ENCODE results near the gene OVOL1.
"Not testable (repeated sequence)": the region's sequence is repeated elsewhere in the genome, so short reads cannot be mapped to it uniquely, and the experiment has no call there.

The OVOL1 gene

DNA sequence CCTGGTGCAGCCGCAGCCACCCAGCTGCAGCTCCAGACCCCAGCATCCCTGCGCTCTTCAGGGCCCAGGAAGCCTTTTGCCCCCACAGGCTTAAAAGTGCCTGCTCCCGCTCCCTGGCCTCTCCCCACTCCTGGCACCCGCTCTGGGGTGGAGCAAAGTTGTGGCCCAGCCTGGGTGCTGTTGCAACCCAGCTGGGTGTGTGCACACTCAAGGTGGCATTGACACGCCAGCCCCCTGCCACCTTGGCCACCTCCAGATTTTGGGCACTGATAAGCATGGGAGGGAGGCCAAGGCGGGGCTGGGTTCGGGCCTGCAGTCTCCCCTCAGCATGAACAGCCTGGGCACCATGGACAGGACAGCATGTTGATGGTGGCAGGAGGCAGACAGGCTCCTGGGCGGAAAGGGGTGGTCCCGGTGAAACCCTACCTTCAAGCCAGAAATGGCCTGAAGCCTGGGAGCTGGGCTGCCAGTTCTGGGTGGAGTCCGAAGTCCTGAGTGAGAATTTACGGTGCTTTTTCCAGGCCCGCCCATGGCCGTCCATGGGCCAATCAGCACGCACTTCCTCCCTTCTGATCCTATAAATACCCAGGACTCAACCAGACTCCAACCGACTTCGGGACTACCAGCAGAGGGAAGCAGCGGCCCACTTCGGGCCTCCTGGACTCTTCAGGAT, 42.7 kb upstream of the OVOL1 start:
- Histone ChIP-seq H3K27ac (no peak overlapping the region), H3K36me3 (replicated peaks) (no peaks in the 10 kb centered on the region), H3K4me3 (ENCODE audit: low read depth, low read length) (no peak overlapping the region), H3K27me3 (replicated peaks) (peaks cover 2% of the 10 kb centered on the region)
- TF ChIP-seq, protein P1, sequence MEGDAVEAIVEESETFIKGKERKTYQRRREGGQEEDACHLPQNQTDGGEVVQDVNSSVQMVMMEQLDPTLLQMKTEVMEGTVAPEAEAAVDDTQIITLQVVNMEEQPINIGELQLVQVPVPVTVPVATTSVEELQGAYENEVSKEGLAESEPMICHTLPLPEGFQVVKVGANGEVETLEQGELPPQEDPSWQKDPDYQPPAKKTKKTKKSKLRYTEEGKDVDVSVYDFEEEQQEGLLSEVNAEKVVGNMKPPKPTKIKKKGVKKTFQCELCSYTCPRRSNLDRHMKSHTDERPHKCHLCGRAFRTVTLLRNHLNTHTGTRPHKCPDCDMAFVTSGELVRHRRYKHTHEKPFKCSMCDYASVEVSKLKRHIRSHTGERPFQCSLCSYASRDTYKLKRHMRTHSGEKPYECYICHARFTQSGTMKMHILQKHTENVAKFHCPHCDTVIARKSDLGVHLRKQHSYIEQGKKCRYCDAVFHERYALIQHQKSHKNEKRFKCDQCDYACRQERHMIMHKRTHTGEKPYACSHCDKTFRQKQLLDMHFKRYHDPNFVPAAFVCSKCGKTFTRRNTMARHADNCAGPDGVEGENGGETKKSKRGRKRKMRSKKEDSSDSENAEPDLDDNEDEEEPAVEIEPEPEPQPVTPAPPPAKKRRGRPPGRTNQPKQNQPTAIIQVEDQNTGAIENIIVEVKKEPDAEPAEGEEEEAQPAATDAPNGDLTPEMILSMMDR (IDR thresholded peaks at IDR 0.05; ENCODE audit: low read depth, low read length, missing control alignments): peak; percentile 49
- DNase-seq: no peak
- in situ Hi-C loops (cut with HindIII; ENCODE audit: low pct_ligation_motif_present, low sequenced_read_pairs): no loop called here

DNA sequence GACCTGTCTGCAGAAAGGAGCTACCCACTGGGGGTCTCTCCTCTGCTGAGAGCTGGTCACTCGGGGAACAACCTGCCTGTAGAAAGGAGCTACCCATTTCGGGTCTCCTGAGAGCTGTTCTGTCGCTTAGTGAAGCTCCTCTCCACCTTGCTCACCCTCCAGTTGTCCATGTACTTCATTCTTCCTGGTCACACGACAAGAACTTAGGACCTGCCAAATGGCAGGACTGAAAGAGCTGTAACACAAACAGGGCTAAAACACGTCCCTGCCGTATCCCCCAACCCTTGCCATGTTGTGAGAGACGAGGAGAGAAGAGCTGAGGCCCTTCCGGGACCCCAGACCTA, 42.2 kb upstream of the OVOL1 start:
- TF ChIP-seq, protein P1 (IDR thresholded peaks at IDR 0.05; ENCODE audit: low read depth, low read length, missing control alignments): no peak
- no peak overlapping the region for H3K4me3 ChIP-seq (ENCODE audit: low read depth, low read length)
- peaks cover 3% of the 10 kb centered on the region for H3K27me3 ChIP-seq (replicated peaks)
- no peaks in the 10 kb centered on the region for H3K36me3 ChIP-seq (replicated peaks)
- in situ Hi-C loops (cut with HindIII; ENCODE audit: low pct_ligation_motif_present, low sequenced_read_pairs): no loop called here
- no peak for DNase-seq
- H3K27ac ChIP-seq: no peak overlapping the region

DNA sequence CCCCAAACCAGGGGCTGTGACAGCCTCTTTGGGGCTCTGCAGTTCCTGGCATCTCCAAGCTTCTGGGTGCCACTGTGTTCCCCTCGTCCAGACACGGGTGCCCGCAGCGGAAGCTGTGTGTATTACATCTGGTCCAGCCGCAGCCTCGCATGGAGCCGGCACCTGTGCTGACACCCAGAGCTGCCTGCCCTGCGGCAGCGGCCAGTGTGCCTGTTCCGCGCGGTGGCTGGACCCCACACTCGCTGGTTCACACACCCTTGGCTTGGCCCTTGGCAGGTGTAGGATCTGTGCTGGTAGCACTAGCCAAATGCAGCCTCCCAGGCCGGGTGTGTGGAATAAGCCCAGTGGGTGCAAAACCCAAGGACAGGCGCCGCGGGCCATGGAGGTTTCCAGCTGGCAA, 41.8 kb upstream of the OVOL1 start:
- TF ChIP-seq, protein P1 (IDR thresholded peaks at IDR 0.05; ENCODE audit: low read depth, low read length, missing control alignments): no peak
- no peak for DNase-seq
- in situ Hi-C loops (cut with HindIII; ENCODE audit: low pct_ligation_motif_present, low sequenced_read_pairs): no loop called here

DNA sequence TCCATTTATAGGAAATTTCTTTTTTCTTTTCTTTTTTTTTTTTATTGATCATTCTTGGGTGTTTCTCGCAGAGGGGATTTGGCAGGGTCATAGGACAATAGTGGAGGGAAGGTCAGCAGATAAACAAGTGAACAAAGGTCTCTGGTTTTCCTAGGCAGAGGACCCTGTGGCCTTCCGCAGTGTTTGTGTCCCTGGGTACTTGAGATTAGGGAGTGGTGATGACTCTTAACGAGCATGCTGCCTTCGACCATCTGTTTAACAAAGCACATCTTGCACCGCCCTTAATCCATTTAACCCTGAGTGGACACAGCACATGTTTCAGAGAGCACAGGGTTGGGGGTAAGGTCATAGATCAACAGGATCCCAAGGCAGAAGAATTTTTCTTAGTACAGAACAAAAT, 24.7 kb upstream of the OVOL1 start:
- DNase-seq; in situ Hi-C loops (cut with HindIII; ENCODE audit: low pct_ligation_motif_present, low sequenced_read_pairs); H3K27ac ChIP-seq; H3K36me3 ChIP-seq (replicated peaks); H3K27me3 ChIP-seq (replicated peaks); H3K4me3 ChIP-seq (ENCODE audit: low read depth, low read length): not testable (repeated sequence)

More for the DNA sequence above, 41.8 kb upstream of the OVOL1 start:
- no peaks in the 10 kb centered on the region for H3K36me3 ChIP-seq (replicated peaks)
- peaks cover 3% of the 10 kb centered on the region for H3K27me3 ChIP-seq (replicated peaks)
- H3K27ac ChIP-seq: no peak overlapping the region
- no peak overlapping the region for H3K4me3 ChIP-seq (ENCODE audit: low read depth, low read length)

DNA sequence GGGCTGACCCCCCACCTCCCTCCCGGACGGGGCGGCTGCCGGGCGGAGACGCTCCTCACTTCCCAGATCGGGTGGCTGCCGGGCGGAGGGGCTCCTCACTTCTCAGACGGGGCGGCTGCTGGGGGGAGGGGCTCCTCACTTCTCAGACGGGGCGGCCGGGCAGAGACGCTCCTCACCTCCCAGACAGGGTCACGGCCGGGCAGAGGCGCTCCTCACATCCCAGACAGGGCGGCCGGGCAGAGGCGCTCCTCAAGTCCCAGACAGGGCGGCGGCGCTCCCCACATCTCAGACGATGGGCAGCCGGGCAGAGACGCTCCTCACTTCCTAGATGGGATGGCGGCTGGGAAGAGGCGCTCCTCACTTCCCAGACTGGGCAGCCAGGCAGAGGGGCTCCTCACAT, 24.0 kb upstream of the OVOL1 start:
- DNase-seq; H3K27ac ChIP-seq; in situ Hi-C loops (cut with HindIII; ENCODE audit: low pct_ligation_motif_present, low sequenced_read_pairs); H3K27me3 ChIP-seq (replicated peaks); H3K4me3 ChIP-seq (ENCODE audit: low read depth, low read length); H3K36me3 ChIP-seq (replicated peaks): not testable (repeated sequence)

DNA sequence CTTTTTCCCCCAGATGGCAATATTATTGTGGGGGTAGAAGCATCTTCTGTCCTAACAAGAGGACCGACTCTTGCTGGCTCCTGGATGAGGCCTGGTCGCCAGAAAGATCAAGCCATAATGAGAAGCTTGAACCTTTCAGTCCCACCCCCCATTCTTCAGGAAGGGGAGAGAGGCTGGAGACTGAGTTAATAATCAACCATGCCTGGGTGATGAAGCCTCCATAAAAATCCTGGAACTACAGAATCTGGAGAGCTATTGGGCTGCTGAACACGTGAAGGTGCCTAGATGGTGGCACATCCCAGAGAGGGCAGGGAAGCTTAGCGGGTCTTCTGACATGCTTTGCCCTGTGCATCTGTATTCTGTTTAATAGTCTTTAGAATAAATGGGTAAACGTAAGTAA, 22.4 kb upstream of the OVOL1 start:
- H3K36me3 ChIP-seq (replicated peaks): no peaks in the 10 kb centered on the region

More for the DNA sequence above, 22.4 kb upstream of the OVOL1 start:
- Histone ChIP-seq H3K27me3 (replicated peaks) (no peaks in the 10 kb centered on the region), H3K4me3 (ENCODE audit: low read depth, low read length) (no peak overlapping the region), H3K27ac (no peak overlapping the region)
- in situ Hi-C loops (cut with HindIII; ENCODE audit: low pct_ligation_motif_present, low sequenced_read_pairs): no loop called here
- TF ChIP-seq, protein P1 (IDR thresholded peaks at IDR 0.05; ENCODE audit: low read depth, low read length, missing control alignments): no peak
- DNase-seq: no peak

Measured in brain microvascular endothelial cell (primary cell).